A549 (cell line): Measurements from ENCODE around the gene SIGLECL1. TPM values are rescaled to one million over a fixed set of nuclear protein-coding genes. Genes with fewer than 3 reads are reported as not detected.

Experiments
- ATAC-seq, 2 experiments: fragments of 200-7000 bp in 1 of 2; fragments of >200 bp in 1 of 2; cut with Nextera tagmentation in 1 of 2; cut with Tn5 transposase in 1 of 2; 3 replicates each; pipeline versions ENCODE4 v1.8.0 to v1.9.1; 2018 to 2020; ENCODE audit warnings: mild to moderate bottlenecking in 1 of 2, moderate library complexity in 1 of 2
- CTCF ChIA-PET: fragments of 300-600 bp; sonication (Branson Sonifier 250); formaldehyde crosslinking; extraction: SDS; loops from one replicate; lab custom pipeline; 2021; ENCODE audit warnings: antibody characterized with exemption, inconsistent platforms; lab: Yijun Ruan, JAX
- POLR2A ChIA-PET: fragments of 350-600 bp; formaldehyde crosslinking; extraction: SDS; loops from one replicate; lab custom pipeline; 2021; ENCODE audit warnings: antibody characterized with exemption, inconsistent platforms; lab: Yijun Ruan, JAX
- DNase-seq, 2 experiments: peaks; one replicate each; pipeline versions ENCODE4 v3.0.0 to v3.0.0-alpha.2; 2011 to 2016; ENCODE audit warnings: low read depth in 1 of 2, low spot score in 1 of 2
- FAIRE-seq: peaks from 2 replicates; lab custom pipeline; 2011; peaks lifted over from hg19 to GRCh38; lab: Jason Lieb, UNC
- H3K27ac ChIP-seq, 2 experiments: fragments of >200 bp; sonication (Bioruptor Twin); formaldehyde crosslinking; 3 replicates each; pipeline ENCODE4 v1.5.1; 2016 to 2017
- H3K4me1 ChIP-seq: fragments of >200 bp; sonication (Bioruptor Twin); formaldehyde crosslinking; 3 replicates; pipeline ENCODE4 v1.6.1; 2016
- H3K4me2 ChIP-seq: fragments of >200 bp; sonication (Bioruptor Twin); formaldehyde crosslinking; 3 replicates; pipeline ENCODE4 v1.6.1; 2016
- H3K4me3 ChIP-seq: fragments of >200 bp; sonication (Bioruptor Twin); formaldehyde crosslinking; 3 replicates; pipeline ENCODE4 v1.5.1; 2016
- H3K9me3 ChIP-seq: fragments of >200 bp; sonication (Bioruptor Twin); formaldehyde crosslinking; 3 replicates; pipeline ENCODE4 v1.6.1; 2016
- ATOH8 ChIP-seq: fragments of 250-450 bp; sonication (Bioruptor Pico); IDR thresholded peaks from 2 replicates; pipeline ENCODE4 v1.5.0; 2020; ENCODE audit warnings: low read depth, mild to moderate bottlenecking, moderate library complexity
- BCL3 ChIP-seq: fragments of >200 bp; sonication (Bioruptor Twin); formaldehyde crosslinking; IDR thresholded peaks from 3 replicates; pipeline ENCODE4 v1.6.1; 2016
- BHLHE40 ChIP-seq: IDR thresholded peaks from 2 replicates; pipeline ENCODE4 v1.6.1; 2012; ENCODE audit warnings: low read depth, low read length, inconsistent platforms
- CBX2 ChIP-seq: fragments of 200-600 bp; sonication (generic); IDR thresholded peaks from 2 replicates; pipeline ENCODE4 v1.6.1; 2016; ENCODE audit warnings: low read depth, mild to moderate bottlenecking, borderline replicate concordance
- E2F6 ChIP-seq: IDR thresholded peaks from 2 replicates; pipeline ENCODE4 v1.6.1; 2012; ENCODE audit warnings: low read depth, borderline replicate concordance
- EHF ChIP-seq: fragments of 250-450 bp; sonication (Bioruptor Pico); IDR thresholded peaks from 2 replicates; pipeline ENCODE4 v1.5.0; 2020; ENCODE audit warnings: mild to moderate bottlenecking
- EHMT2 ChIP-seq: fragments of 200-600 bp; sonication (generic); IDR thresholded peaks from 2 replicates; pipeline ENCODE4 v1.6.1; 2016; ENCODE audit warnings: antibody characterized with exemption, low read depth, mild to moderate bottlenecking, moderate library complexity
- EP300 ChIP-seq, 2 experiments: fragments of >200 bp; sonication (Bioruptor Twin); formaldehyde crosslinking; IDR thresholded peaks; 2 replicates in 1 of 2; 3 replicates in 1 of 2; pipeline ENCODE4 v1.6.1; 2016 to 2017
- ESRRA ChIP-seq: fragments of 150-350 bp; IDR thresholded peaks from 2 replicates; pipeline ENCODE4 v1.6.1; 2014; ENCODE audit warnings: mild to moderate bottlenecking, low read length, borderline replicate concordance
- FOSB ChIP-seq: fragments of 250-450 bp; sonication (Bioruptor Pico); IDR thresholded peaks from 2 replicates; pipeline ENCODE4 v1.5.0; 2020; ENCODE audit warnings: mild to moderate bottlenecking, moderate library complexity
- FOXS1 ChIP-seq: fragments of 250-450 bp; sonication (Bioruptor Pico); IDR thresholded peaks from 2 replicates; pipeline ENCODE4 v1.5.0; 2020; ENCODE audit warnings: mild to moderate bottlenecking, moderate library complexity
- GATA3 ChIP-seq: IDR thresholded peaks from 2 replicates; pipeline ENCODE4 v1.6.1; 2012; ENCODE audit warnings: borderline replicate concordance
- HEYL ChIP-seq: fragments of 250-450 bp; sonication (Bioruptor Pico); IDR thresholded peaks from 2 replicates; pipeline ENCODE4 v1.8.0; 2021; ENCODE audit warnings: mild to moderate bottlenecking, moderate library complexity
- HMGXB4 ChIP-seq: fragments of 250-450 bp; sonication (Bioruptor Pico); IDR thresholded peaks from 2 replicates; pipeline ENCODE4 v1.5.0; 2021; ENCODE audit warnings: mild to moderate bottlenecking, moderate library complexity, borderline replicate concordance
- HOXA7 ChIP-seq: fragments of 250-450 bp; sonication (Bioruptor Pico); IDR thresholded peaks from 2 replicates; pipeline ENCODE4 v1.5.0; 2020; ENCODE audit warnings: mild to moderate bottlenecking, moderate library complexity
- JUN ChIP-seq, 2 experiments: fragments of >200 bp; sonication (Bioruptor Twin); formaldehyde crosslinking; IDR thresholded peaks; 2 replicates in 1 of 2; 3 replicates in 1 of 2; pipeline ENCODE4 v1.6.1; 2016 to 2017
- KDM1A ChIP-seq: fragments of 200-600 bp; sonication (generic); IDR thresholded peaks from 2 replicates; pipeline ENCODE4 v1.6.1; 2016; ENCODE audit warnings: low read depth, mild to moderate bottlenecking
- MAFK ChIP-seq: fragments of 450-650 bp; IDR thresholded peaks from 2 replicates; pipeline ENCODE4 v1.6.1; 2014; ENCODE audit not compliant: partially characterized antibody
- MAX ChIP-seq: IDR thresholded peaks from 2 replicates; pipeline ENCODE4 v1.6.1; 2012
- MAZ ChIP-seq: fragments of 150-350 bp; IDR thresholded peaks from 2 replicates; pipeline ENCODE4 v1.6.1; 2014; ENCODE audit warnings: antibody characterized with exemption, low read depth, low read length, borderline replicate concordance
- MYC ChIP-seq: IDR thresholded peaks from 2 replicates; pipeline ENCODE4 v1.6.1; 2012; ENCODE audit warnings: mild to moderate bottlenecking, inconsistent platforms, low read length, improper control_type of control experiment, borderline replicate concordance
- NFE2L2 ChIP-seq: fragments of 150-350 bp; conservative IDR thresholded peaks from 2 replicates; pipeline ENCODE4 v1.6.1; 2014; ENCODE audit warnings: low read length
- NPAS2 ChIP-seq: fragments of 250-450 bp; sonication (Bioruptor Pico); IDR thresholded peaks from 2 replicates; pipeline ENCODE4 v1.8.0; 2022; ENCODE audit warnings: mild to moderate bottlenecking, moderate library complexity, borderline replicate concordance
- RAD21 ChIP-seq, 2 experiments: fragments of >200 bp in 1 of 2; sonication (Bioruptor Twin) in 1 of 2; formaldehyde crosslinking in 1 of 2; IDR thresholded peaks in 1 of 2; conservative IDR thresholded peaks in 1 of 2; 2 replicates in 1 of 2; 3 replicates in 1 of 2; pipeline ENCODE4 v1.6.1; 2012 to 2018; ENCODE audit warnings: inconsistent platforms in 1 of 2
- RARB ChIP-seq: fragments of 250-450 bp; sonication (Bioruptor Pico); IDR thresholded peaks from 2 replicates; pipeline ENCODE4 v1.8.0; 2021; ENCODE audit warnings: mild to moderate bottlenecking, moderate library complexity
- RFX5 ChIP-seq: fragments of 450-650 bp; IDR thresholded peaks from 2 replicates; pipeline ENCODE4 v1.7.1; 2014; ENCODE audit warnings: antibody characterized with exemption, mild to moderate bottlenecking, moderate library complexity
- RNF2 ChIP-seq: fragments of 200-600 bp; sonication (generic); IDR thresholded peaks from 2 replicates; pipeline ENCODE4 v1.6.1; 2016; ENCODE audit warnings: low read depth, mild to moderate bottlenecking, antibody characterized with exemption, moderate library complexity, borderline replicate concordance
- SMC3 ChIP-seq: fragments of >200 bp; sonication (Bioruptor Twin); formaldehyde crosslinking; IDR thresholded peaks from 3 replicates; pipeline ENCODE4 v1.6.1; 2018; ENCODE audit warnings: inconsistent platforms
- TP53 ChIP-seq: fragments of 250-450 bp; sonication (Bioruptor Pico); IDR thresholded peaks from 2 replicates; pipeline ENCODE4 v1.5.0; 2021; ENCODE audit warnings: mild to moderate bottlenecking, moderate library complexity
- ZNF302 ChIP-seq: fragments of 250-450 bp; sonication (Bioruptor Pico); IDR thresholded peaks from 2 replicates; pipeline ENCODE4 v1.9.0; 2021; ENCODE audit warnings: inconsistent platforms, mild to moderate bottlenecking, moderate library complexity
- ZSCAN20 ChIP-seq: fragments of 250-450 bp; sonication (Bioruptor Pico); IDR thresholded peaks from 2 replicates; pipeline ENCODE4 v1.8.0; 2022; ENCODE audit warnings: mild to moderate bottlenecking, moderate library complexity
- WGBS: methylation state at CpG from one replicate; pipeline ENCODE4 v1.1.6; 2017; ENCODE audit errors: missing lambda C conversion rate; 5-methylcytosine and 5-hydroxymethylcytosine counted together
- polyA plus RNA-seq, 4 experiments: library from polyadenylated mRNA; depleted of rRNA in 3 of 4; stranded (reverse); fragments of >200 nt; fragmentation: RNase III in 1 of 4; extraction: RNeasy Plus Mini Kit Qiagen cat#74134 plus additional on column Dnase treatment in 1 of 4; gene quantifications; 2 replicates in 3 of 4; 3 replicates in 1 of 4; pipeline ENCODE4 v1.2.3, GENCODE V29; 2011 to 2017

Gene SIGLECL1
- polyA plus RNA-seq, 2 of the 4 experiments (the other 2 are of a cell fraction) = not detected

DNA sequence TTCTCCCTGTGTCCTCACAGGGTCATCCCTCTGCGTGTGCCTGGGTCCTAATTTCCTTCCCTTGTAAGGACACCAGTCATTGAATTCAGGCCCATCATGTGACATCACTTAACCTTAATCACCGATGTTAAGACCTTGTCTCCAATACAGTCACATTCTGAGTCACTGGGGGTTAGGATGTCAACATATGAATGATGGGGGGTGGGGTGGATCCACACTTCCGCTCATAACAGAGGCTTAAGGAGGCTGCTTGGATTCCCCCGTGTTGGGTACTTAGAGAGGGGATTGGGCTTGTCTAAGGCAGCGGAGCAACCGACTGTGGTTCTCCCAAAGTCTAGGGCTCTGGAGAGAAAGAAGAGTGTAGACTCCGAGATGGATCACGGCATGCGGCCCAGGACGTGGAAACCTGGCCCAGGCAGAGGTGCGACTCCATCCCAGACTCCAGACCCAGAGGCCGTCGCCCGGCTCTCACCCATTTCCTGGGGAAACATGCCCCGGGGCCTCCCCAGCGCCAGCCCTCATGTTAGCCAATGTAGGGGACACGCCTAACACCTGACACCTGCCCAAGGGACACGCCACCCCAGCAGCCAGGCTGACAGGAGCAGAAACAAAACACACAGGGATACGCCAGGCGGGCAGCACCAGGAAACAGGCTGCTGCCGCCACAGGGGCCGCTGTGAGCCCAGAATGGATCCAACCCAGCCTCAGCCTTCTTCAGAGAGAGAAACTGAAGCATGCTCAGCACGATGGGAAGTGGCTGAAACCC lies 43.5 kb downstream of the SIGLECL1 start (continued):
- TF ChIP-seq RAD21 (conservative IDR thresholded peaks at IDR 0.05 in 1 of 2, IDR thresholded peaks at IDR 0.05 in 1 of 2) (no peak), ESRRA (no peak), NPAS2 (no peak), HOXA7 (CRISPR knock-in tag) (no peak), ATOH8 (CRISPR knock-in tag) (no peak)

GRCh38 chr19:51294977-51295375 lies 44.1 kb downstream of the SIGLECL1 start:
- 51% methylated on average over 11 of the region's 12 CpGs for WGBS
- no peak for TF ChIP-seq RFX5
- no peak for TF ChIP-seq ESRRA
- TF ChIP-seq BCL3 = no peak
- no peak for TF ChIP-seq SMC3
- TF ChIP-seq HEYL = no peak
- TF ChIP-seq E2F6 = no peak
- TF ChIP-seq JUN (IDR thresholded peaks at IDR 0.05) = no peak
- no peak for TF ChIP-seq FOSB (CRISPR knock-in tag)
- no peak for TF ChIP-seq EHMT2
- TF ChIP-seq ZNF302 (CRISPR knock-in tag) = no peak
- TF ChIP-seq TP53 = no peak
- no peak for TF ChIP-seq GATA3
- TF ChIP-seq HOXA7 (CRISPR knock-in tag) = no peak
- no peak for TF ChIP-seq CBX2
- TF ChIP-seq MYC = no peak
- TF ChIP-seq, all 56 proteins: peak for 0
- POLR2A ChIA-PET = no interaction called here
- FAIRE-seq (no peak), DNase-seq (no peak), ATAC-seq (no peak)
- Histone ChIP-seq H3K4me1 (no peaks in the 10 kb centered on the region), H3K4me2 (no peak overlapping the region), H3K4me3 (no peak overlapping the region), H3K9me3 (peaks cover 5% of the 10 kb centered on the region), H3K27ac (no peak overlapping the region)
- CTCF ChIA-PET = interaction anchor here (1.8 to 1.9 kb wide), 2 partner anchors 10 to 362 kb away, joined by 5 to 6 read pairs; no protein-coding TSS in a partner anchor

- no peak for ATAC-seq
- ChIA-PET POLR2A (no interaction called here), CTCF (interaction anchor here (0.9 to 1.9 kb wide), 8 partner anchors 8 to 362 kb away, joined by 3 to 6 read pairs (median 4); no protein-coding TSS in a partner anchor)
- Histone ChIP-seq H3K27ac (no peak overlapping the region), H3K9me3 (peaks cover 2% of the 10 kb centered on the region), H3K4me3 (no peak overlapping the region), H3K4me1 (no peaks in the 10 kb centered on the region), H3K4me2 (no peak overlapping the region)
- no peak for FAIRE-seq
- 54% methylated on average over 15 of the region's 15 CpGs for WGBS
- no peak for DNase-seq
- no peak for TF ChIP-seq NFE2L2
- no peak for TF ChIP-seq EP300 (IDR thresholded peaks at IDR 0.05)
- no peak for TF ChIP-seq RNF2
- no peak for TF ChIP-seq MAFK
- no peak for TF ChIP-seq KDM1A
- TF ChIP-seq FOXS1 (CRISPR knock-in tag) = no peak
- no peak for TF ChIP-seq JUN (IDR thresholded peaks at IDR 0.05)
- no peak for TF ChIP-seq MAX
- TF ChIP-seq MYC = no peak
- TF ChIP-seq HOXA7 (CRISPR knock-in tag) = no peak
- TF ChIP-seq MAZ = no peak
- no peak for TF ChIP-seq EHF (CRISPR knock-in tag)
- no peak for TF ChIP-seq BHLHE40
- no peak for TF ChIP-seq HMGXB4
- no peak for TF ChIP-seq RARB (CRISPR knock-in tag)
- no peak for TF ChIP-seq ZSCAN20 (CRISPR knock-in tag)
These were observed 44.7 kb downstream of the SIGLECL1 start for GRCh38 chr19:51295382-51296126.
